HCT116 (cell line): ENCODE results near the gene TMOD4. TPM values are rescaled to one million over a fixed set of nuclear protein-coding genes. Genes with fewer than 3 reads are reported as not detected.

ENCODE experiments used
- ATAC-seq: fragments of 200-7000 bp; cut with Tn5 transposase; 2 replicates; pipeline ENCODE4 v1.9.1; 2020; ENCODE audit warnings: mild to moderate bottlenecking, moderate library complexity
- BruUV-seq: library from RNA; stranded (reverse); fragments of 400-500 nt; replicated peaks from 2 replicates; lab custom pipeline; 2021; lab: Mats Ljungman, UMichigan
- CTCF ChIA-PET: fragments of 300-600 bp; sonication (Branson Sonifier 250); formaldehyde crosslinking; loops from one replicate; lab custom pipeline; 2021; ENCODE audit warnings: antibody characterized with exemption; lab: Charles Lee
- POLR2A ChIA-PET: fragments of 300-600, 350-600 bp; sonication (Branson Sonifier 250); formaldehyde crosslinking; loops from one replicate; lab custom pipeline; 2021; ENCODE audit warnings: antibody characterized with exemption; lab: Charles Lee
- RAD21 ChIA-PET, 2 experiments: fragments of 300-600 bp; sonication (Branson Sonifier 250); formaldehyde crosslinking; loops; one replicate each; lab custom pipeline; 2023; ENCODE audit warnings: low total read pairs in 2 of 2; ENCODE audit not compliant: uncharacterized antibody in 2 of 2, unreplicated experiment in 2 of 2, low non-redundant PET in 1 of 2; lab: Charles Lee
- DNase-seq: peaks from one replicate; pipeline ENCODE4 v3.0.0-alpha.2; 2010; ENCODE audit warnings: low read depth, low spot score
- H2AFZ ChIP-seq: fragments of 200-600 bp; shearing (Covaris generic), sonication (generic); 2 replicates; pipeline ENCODE4 v1.6.1; 2017; ENCODE audit warnings: low read depth, mixed run types, mixed read lengths, antibody characterized with exemption, low read length; ENCODE audit not compliant: poor library complexity, severe bottlenecking
- H3K27ac ChIP-seq: 2 replicates; pipeline ENCODE4 v1.5.1; 2012; ENCODE audit warnings: low read depth, low read length
- H3K27me3 ChIP-seq: fragments of 200-600 bp; sonication (generic); 2 replicates; pipeline ENCODE4 v1.6.1; 2016; ENCODE audit warnings: mixed run types, low read length, mixed read lengths; ENCODE audit not compliant: insufficient read depth
- H3K36me3 ChIP-seq, 2 experiments: fragments of 200-500 bp in 1 of 2; fragments of 200-600 bp in 1 of 2; sonication (Bioruptor generic) in 1 of 2; sonication (generic) in 1 of 2; 2 replicates each; pipeline versions ENCODE4 v1.5.1 to v1.6.1; 2014 to 2016; ENCODE audit warnings: low read length in 2 of 2, inconsistent platforms in 1 of 2, mixed read lengths in 1 of 2, mixed run types in 1 of 2; ENCODE audit not compliant: insufficient read depth in 2 of 2, control insufficient read depth in 1 of 2
- H3K4me1 ChIP-seq, 2 experiments: fragments of 200-600 bp in 1 of 2; sonication (generic) in 1 of 2; 2 replicates each; pipeline versions ENCODE4 v1.5.1 to v1.6.1; 2012 to 2017; ENCODE audit warnings: low read length in 2 of 2, inconsistent platforms in 1 of 2, mild to moderate bottlenecking in 1 of 2, mixed read lengths in 1 of 2, mixed run types in 1 of 2, moderate library complexity in 1 of 2; ENCODE audit not compliant: insufficient read depth in 2 of 2, control insufficient read depth in 1 of 2
- H3K4me2 ChIP-seq: fragments of 200-600 bp; sonication (generic); 2 replicates; pipeline ENCODE4 v1.6.1; 2017; ENCODE audit warnings: mixed run types, low read length, mixed read lengths
- H3K4me3 ChIP-seq, 2 experiments: fragments of 200-600 bp in 1 of 2; sonication (generic) in 1 of 2; replicated peaks in 1 of 2; 2 replicates each; pipeline ENCODE4 v1.5.1; 2011 to 2016; ENCODE audit warnings: low read length in 2 of 2, control low read depth in 1 of 2, low read depth in 1 of 2, mild to moderate bottlenecking in 1 of 2, mixed read lengths in 1 of 2, mixed run types in 1 of 2
- H3K79me2 ChIP-seq: fragments of 200-600 bp; sonication (generic); 2 replicates; pipeline ENCODE4 v1.6.1; 2017; ENCODE audit warnings: mild to moderate bottlenecking, mixed run types, low read length, moderate library complexity, mixed read lengths; ENCODE audit not compliant: insufficient read depth
- H3K9ac ChIP-seq: fragments of 200-600 bp; sonication (generic); 2 replicates; pipeline ENCODE4 v1.6.1; 2016; ENCODE audit warnings: low read length, mixed read lengths
- H3K9me2 ChIP-seq: fragments of 200-600 bp; sonication (generic), shearing (Covaris generic); 2 replicates; pipeline ENCODE4 v1.6.1; 2017; ENCODE audit warnings: mixed run types, mild to moderate bottlenecking, moderate library complexity; ENCODE audit not compliant: insufficient read depth
- H3K9me3 ChIP-seq, 2 experiments: fragments of 200-500 bp in 1 of 2; fragments of 200-600 bp in 1 of 2; sonication (Bioruptor generic) in 1 of 2; sonication (generic) in 1 of 2; 2 replicates each; pipeline ENCODE4 v1.6.1; 2014 to 2017; ENCODE audit warnings: low read length in 2 of 2, mixed read lengths in 2 of 2, inconsistent platforms in 1 of 2, low read depth in 1 of 2, mild to moderate bottlenecking in 1 of 2, mixed run types in 1 of 2, moderate library complexity in 1 of 2; ENCODE audit not compliant: control insufficient read depth in 1 of 2, insufficient read depth in 1 of 2
- H4K20me1 ChIP-seq: fragments of 200-600 bp; sonication (generic), shearing (Covaris generic); 2 replicates; pipeline ENCODE4 v1.6.1; 2017; ENCODE audit warnings: mixed run types, mild to moderate bottlenecking, moderate library complexity; ENCODE audit not compliant: insufficient read depth
- ATF3 ChIP-seq: IDR thresholded peaks from 2 replicates; pipeline ENCODE4 v1.6.1; 2012
- CBX3 ChIP-seq: IDR thresholded peaks from 2 replicates; pipeline ENCODE4 v1.6.1; 2012; ENCODE audit warnings: low read depth
- CEBPB ChIP-seq: IDR thresholded peaks from 2 replicates; pipeline ENCODE4 v1.6.1; 2012; ENCODE audit warnings: low read depth
- CTCF ChIP-seq, 3 experiments: fragments of 200-600 bp in 1 of 3; sonication (generic) in 1 of 3; IDR thresholded peaks in 2 of 3; conservative IDR thresholded peaks in 1 of 3; 2 replicates each; pipeline ENCODE4 v1.5.1; 2012 to 2017; ENCODE audit warnings: low read depth in 2 of 3, low read length in 2 of 3, antibody characterized with exemption in 1 of 3, borderline replicate concordance in 1 of 3, control low read depth in 1 of 3, mild to moderate bottlenecking in 1 of 3, mixed read lengths in 1 of 3, mixed run types in 1 of 3, moderate library complexity in 1 of 3; ENCODE audit not compliant: insufficient read depth in 1 of 3
- EZH2phosphoT487 ChIP-seq: fragments of 200-600 bp; IDR thresholded peaks from 2 replicates; pipeline ENCODE4 v1.6.1; 2018; ENCODE audit warnings: antibody characterized with exemption, borderline replicate concordance
- JUND ChIP-seq: IDR thresholded peaks from 2 replicates; pipeline ENCODE4 v1.6.1; 2012
- MAX ChIP-seq: IDR thresholded peaks from 2 replicates; pipeline ENCODE4 v1.6.1; 2012
- REST ChIP-seq: IDR thresholded peaks from 2 replicates; pipeline ENCODE4 v1.6.1; 2012; ENCODE audit warnings: low read depth
- SIN3A ChIP-seq: IDR thresholded peaks from 2 replicates; pipeline ENCODE4 v1.6.1; 2012; ENCODE audit warnings: low read depth
- SP1 ChIP-seq: IDR thresholded peaks from 2 replicates; pipeline ENCODE4 v1.6.1; 2012; ENCODE audit warnings: low read depth
- SRF ChIP-seq: IDR thresholded peaks from 2 replicates; pipeline ENCODE4 v1.6.1; 2012; ENCODE audit warnings: low read depth
- TCF7L2 ChIP-seq: IDR thresholded peaks from 2 replicates; pipeline ENCODE4 v1.7.0; 2011; ENCODE audit warnings: borderline replicate concordance, inconsistent platforms; ENCODE audit not compliant: insufficient read depth, insufficient read length; ENCODE audit errors: extremely low read depth
- YY1 ChIP-seq: IDR thresholded peaks from 2 replicates; pipeline ENCODE4 v1.6.1; 2011; ENCODE audit warnings: low read length, low read depth, moderate library complexity, mild to moderate bottlenecking; ENCODE audit not compliant: insufficient replicate concordance; ENCODE audit errors: extremely low read depth
- ZBTB33 ChIP-seq: IDR thresholded peaks from 2 replicates; pipeline ENCODE4 v1.6.1; 2011; ENCODE audit warnings: mild to moderate bottlenecking, low read length, moderate library complexity; ENCODE audit not compliant: insufficient replicate concordance; ENCODE audit errors: extremely low read depth
- intact Hi-C: fragments of 100-400 bp; cut with micrococcal nuclease; formaldehyde crosslinking; loops from 2 replicates; pipeline ENCODE4 v1.10.0; 2022
- total RNA-seq: library from RNA; stranded (reverse); gene quantifications from one replicate; pipeline ENCODE4 v1.2.1, GENCODE V29; 2021; ENCODE audit not compliant: unreplicated experiment

Gene TMOD4
- total RNA-seq, 1 experiment from 2014 or later: 1.8 TPM

- ChIA-PET POLR2A (no interaction called here), RAD21 (no interaction called here), CTCF (no interaction called here)
- DNase-seq: no peak
- no peak overlapping the region for H3K4me2 ChIP-seq
- no peak overlapping the region for H3K4me3 ChIP-seq
- H3K27me3 ChIP-seq: no peaks in the 10 kb centered on the region
- H3K9me2 ChIP-seq: no peaks in the 10 kb centered on the region
- H4K20me1 ChIP-seq: peaks cover 3% of the 10 kb centered on the region; the same call in 1 of the 2 replicates
- H3K9ac ChIP-seq: no peak overlapping the region
- TF ChIP-seq YY1: no peak
- no peak for TF ChIP-seq MAX
- no peak for TF ChIP-seq SIN3A
- no peak for TF ChIP-seq CEBPB
- no peak for TF ChIP-seq EZH2phosphoT487
- TF ChIP-seq CTCF (IDR thresholded peaks at IDR 0.05 in 2 of 3, conservative IDR thresholded peaks at IDR 0.05 in 1 of 3; ENCODE audit: borderline replicate concordance in 1 of 3, insufficient read depth in 1 of 3, low read depth in 2 of 3, low read length in 2 of 3): no peak
- TF ChIP-seq SRF: no peak
- TF ChIP-seq ATF3: no peak
- TF ChIP-seq JUND: no peak
- TF ChIP-seq SP1: no peak
- no peak for TF ChIP-seq ZBTB33
- no peak for TF ChIP-seq CBX3
- no peak for TF ChIP-seq REST
- no peak for TF ChIP-seq TCF7L2
- H3K79me2 ChIP-seq: peaks cover 97% of the 10 kb centered on the region
- no peak overlapping the region for H2AFZ ChIP-seq
- no TSS peak for BruUV-seq
- H3K36me3 ChIP-seq: peaks cover 6% of the 10 kb centered on the region in 2 experiments; a peak in 3 of 4 replicates
- no peaks in the 10 kb centered on the region for H3K4me1 ChIP-seq
- no peak overlapping the region for H3K27ac ChIP-seq
- no peak for ATAC-seq
- intact Hi-C loops: no loop called here
- H3K9me3 ChIP-seq: no peaks in the 10 kb centered on the region
Observed at GRCh38 chr1:151211972-151212705, 36.4 kb upstream of the TMOD4 start.
